Measurements from ENCODE around the gene TGFBR3.

Gene TGFBR3

DNA sequence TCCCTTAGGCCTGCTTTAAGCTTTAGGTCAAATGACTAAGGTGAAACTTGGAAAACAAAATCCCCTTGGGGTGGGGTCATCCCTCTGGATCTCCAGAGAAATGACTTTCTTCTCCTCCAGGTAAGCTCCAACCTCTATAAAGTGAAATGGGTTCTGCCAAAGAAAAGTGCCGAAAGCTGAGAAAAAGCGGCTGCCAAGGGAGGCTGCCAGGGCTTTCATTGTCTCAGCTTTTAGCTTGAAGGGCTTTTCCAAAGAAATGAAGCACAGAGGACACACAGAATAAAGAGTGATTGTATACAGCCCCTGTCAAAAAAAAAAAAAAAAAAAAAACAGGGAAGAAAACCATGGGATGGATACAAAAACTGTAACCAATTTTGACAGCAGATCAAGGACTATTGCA lies 126.9 kb downstream of the TGFBR3 start:
- no peak overlapping the region for H3K4me3 ChIP-seq (replicated peaks; ENCODE audit: low read depth, low read length)
- TF ChIP-seq, protein P1, sequence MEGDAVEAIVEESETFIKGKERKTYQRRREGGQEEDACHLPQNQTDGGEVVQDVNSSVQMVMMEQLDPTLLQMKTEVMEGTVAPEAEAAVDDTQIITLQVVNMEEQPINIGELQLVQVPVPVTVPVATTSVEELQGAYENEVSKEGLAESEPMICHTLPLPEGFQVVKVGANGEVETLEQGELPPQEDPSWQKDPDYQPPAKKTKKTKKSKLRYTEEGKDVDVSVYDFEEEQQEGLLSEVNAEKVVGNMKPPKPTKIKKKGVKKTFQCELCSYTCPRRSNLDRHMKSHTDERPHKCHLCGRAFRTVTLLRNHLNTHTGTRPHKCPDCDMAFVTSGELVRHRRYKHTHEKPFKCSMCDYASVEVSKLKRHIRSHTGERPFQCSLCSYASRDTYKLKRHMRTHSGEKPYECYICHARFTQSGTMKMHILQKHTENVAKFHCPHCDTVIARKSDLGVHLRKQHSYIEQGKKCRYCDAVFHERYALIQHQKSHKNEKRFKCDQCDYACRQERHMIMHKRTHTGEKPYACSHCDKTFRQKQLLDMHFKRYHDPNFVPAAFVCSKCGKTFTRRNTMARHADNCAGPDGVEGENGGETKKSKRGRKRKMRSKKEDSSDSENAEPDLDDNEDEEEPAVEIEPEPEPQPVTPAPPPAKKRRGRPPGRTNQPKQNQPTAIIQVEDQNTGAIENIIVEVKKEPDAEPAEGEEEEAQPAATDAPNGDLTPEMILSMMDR (IDR thresholded peaks at IDR 0.05; ENCODE audit: low read depth, low read length, missing control alignments): no peak
- DNase-seq (ENCODE audit: extremely low read depth, low read depth): no peak

DNA sequence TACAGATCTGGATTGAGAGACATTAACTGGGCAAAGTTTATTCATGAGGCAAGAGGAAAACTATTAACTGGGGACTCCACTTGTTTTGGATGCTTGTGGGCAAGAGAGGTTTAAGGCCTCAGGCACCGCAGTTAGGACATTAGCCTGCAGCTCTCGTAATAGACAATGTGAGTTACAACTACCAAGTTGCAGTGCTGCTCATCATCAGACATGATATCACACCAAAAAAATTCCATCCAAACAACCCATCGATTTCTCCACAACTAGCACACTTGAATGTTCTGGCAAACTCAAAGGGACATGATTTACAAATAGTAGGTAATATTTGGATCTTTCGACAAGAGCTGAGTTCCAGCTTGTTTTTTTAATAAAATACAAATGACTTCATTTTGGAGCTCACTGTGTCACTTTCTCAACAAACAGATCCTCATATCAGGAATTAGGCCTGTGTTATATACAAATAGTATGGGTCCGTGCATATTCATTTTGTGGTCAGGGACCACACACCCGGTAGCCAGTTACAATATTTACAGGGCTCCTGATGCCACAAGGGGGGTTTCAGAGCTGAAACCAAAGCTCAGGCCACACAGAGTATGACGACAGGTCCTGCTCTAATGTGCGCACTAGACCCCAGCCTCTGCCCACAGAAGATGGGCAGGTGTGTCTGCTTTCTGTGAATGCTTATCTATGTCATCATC lies 128.0 kb downstream of the TGFBR3 start:
- no peak for DNase-seq (ENCODE audit: extremely low read depth, low read depth)
- TF ChIP-seq, protein P1 (IDR thresholded peaks at IDR 0.05; ENCODE audit: low read depth, low read length, missing control alignments): no peak
- no peak overlapping the region for H3K4me3 ChIP-seq (replicated peaks; ENCODE audit: low read depth, low read length)

DNA sequence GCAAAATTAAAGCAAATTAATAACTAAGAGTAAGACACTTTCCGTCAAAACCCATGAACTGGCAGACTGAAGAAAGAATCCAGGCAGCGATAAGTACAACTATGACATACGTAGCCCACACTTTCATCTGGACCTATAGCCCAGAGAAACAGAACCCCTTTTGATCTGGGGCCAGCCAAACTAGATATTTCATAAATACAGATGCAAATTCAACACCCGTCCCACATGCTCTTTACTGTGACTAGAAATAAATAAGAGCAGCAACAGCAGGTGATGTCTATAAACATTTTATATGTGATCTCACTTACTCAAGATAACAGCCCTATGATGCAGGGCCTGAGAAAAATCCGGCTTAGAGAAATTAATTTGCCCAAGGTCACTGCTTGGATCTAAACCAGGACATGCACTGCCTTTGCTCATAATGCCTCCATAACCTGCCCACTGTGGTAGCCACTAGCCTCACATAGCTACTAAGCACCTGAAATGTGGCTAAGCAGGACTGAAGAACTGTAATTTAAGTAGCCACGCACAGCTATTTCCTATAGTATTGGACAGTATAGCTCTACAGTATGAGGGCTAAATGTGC lies 130.2 kb downstream of the TGFBR3 start:
- TF ChIP-seq, protein P1 (IDR thresholded peaks at IDR 0.05; ENCODE audit: low read depth, low read length, missing control alignments): no peak
- no peak for DNase-seq (ENCODE audit: extremely low read depth, low read depth)
- no peak overlapping the region for H3K4me3 ChIP-seq (replicated peaks; ENCODE audit: low read depth, low read length)

DNA sequence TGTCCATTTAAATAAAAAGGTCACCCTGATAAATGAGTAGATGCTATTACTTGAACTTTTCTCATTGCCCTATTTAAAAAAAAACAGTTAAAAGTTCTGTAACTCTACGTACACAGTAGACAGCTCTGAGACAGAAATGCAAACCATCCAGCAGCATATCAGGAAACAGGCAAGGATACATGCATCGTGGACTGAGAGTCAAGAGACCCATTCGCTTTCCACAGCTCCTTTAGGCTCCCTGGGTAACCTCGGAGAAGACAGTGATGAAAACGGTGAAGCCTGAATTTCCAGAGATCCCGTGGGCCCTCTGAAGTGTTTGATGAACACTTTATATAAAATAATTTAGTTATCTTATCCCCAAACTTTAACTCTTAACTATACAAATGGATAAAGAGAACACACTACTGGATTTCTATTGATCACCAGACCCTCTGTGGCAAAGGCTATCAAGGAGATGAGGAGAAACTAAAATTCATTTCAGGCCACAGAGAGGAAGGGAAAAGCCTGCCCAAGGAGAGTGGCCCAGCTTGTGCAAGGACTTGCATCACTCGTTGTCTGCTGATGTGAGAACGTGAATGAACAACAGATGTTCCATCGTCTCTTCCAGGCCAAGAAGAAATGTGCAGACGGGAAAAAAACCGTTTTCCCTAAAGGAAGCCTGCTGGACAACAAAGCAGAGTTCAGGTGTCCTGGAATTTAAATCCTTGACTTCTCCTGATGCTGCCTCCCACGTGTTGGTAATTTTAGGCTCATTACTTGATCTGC lies 131.0 kb downstream of the TGFBR3 start:
- peak; percentile 81 for DNase-seq (ENCODE audit: extremely low read depth, low read depth)
- TF ChIP-seq, protein P1 (IDR thresholded peaks at IDR 0.05; ENCODE audit: low read depth, low read length, missing control alignments): no peak
- H3K4me3 ChIP-seq (replicated peaks; ENCODE audit: low read depth, low read length): no peak overlapping the region

DNA sequence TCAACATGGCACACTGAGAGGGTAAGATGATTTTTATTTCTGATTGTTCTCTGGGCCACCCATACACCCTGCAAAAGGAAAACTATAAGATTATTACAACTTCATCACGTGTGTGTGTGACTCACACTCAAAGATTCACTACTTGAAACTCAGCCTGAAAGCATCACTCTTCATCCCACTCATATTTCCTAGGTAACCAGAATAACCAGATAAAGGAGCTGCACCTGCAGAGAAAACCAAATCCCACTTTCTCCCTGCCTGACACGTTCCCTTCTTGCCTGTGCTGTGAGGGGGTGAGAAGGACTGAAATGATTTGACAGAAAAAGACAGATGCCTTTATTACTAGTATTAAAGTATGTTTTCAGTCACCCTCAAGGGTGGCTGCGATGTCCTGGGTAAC lies 131.6 kb downstream of the TGFBR3 start:
- TF ChIP-seq, protein P1 (IDR thresholded peaks at IDR 0.05; ENCODE audit: low read depth, low read length, missing control alignments): no peak
- no peak for DNase-seq (ENCODE audit: extremely low read depth, low read depth)

DNA sequence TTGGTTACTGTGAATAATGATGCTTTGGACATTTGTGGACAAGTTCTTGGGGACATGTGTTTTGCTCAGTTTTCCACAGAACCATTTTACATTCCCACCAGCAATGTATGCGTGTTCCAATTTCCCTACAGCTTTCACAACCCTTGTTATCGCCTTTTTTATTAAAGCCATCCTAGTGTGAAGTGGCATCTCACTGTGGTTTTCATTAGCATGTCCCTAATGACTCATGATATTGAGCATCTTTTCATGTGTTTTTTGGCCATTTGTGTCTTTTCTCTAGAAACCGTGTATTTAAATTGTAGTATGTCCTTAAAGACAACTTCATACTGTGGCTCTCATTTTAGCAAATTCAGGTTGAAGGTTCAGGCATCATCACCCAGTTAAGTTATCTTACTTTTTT lies 132.1 kb downstream of the TGFBR3 start:
- H3K4me3 ChIP-seq (replicated peaks; ENCODE audit: low read depth, low read length): no peak overlapping the region
- TF ChIP-seq, protein P1 (IDR thresholded peaks at IDR 0.05; ENCODE audit: low read depth, low read length, missing control alignments): no peak
- no peak for DNase-seq (ENCODE audit: extremely low read depth, low read depth)

More for the DNA sequence above, 131.6 kb downstream of the TGFBR3 start:
- no peak overlapping the region for H3K4me3 ChIP-seq (replicated peaks; ENCODE audit: low read depth, low read length)
